Activated T-cell treated with anti-CD3 and anti-CD28 coated beads, Interleukin-2, amount 50 U/mL, for 72 hours (primary cell): ENCODE measurements around the gene MFSD6. TPM values are rescaled to one million over a fixed set of nuclear protein-coding genes. Genes with fewer than 3 reads are reported as not detected.
"Not testable (repeated sequence)": the region's sequence is repeated elsewhere in the genome, so short reads cannot be mapped to it uniquely, and the experiment has no call there.

Experiments
- ATAC-seq, 2 donors: fragments of 150-1000 bp; cut with Tn5 transposase; replicated peaks in 1 of 2; 2 replicates each; pipeline ENCODE4 v1.10.0; 2021; ENCODE audit warnings: moderate library complexity in 2 of 2, mild to moderate bottlenecking in 1 of 2
- DNase-seq, 2 donors: peaks; one replicate each; pipeline ENCODE4 v3.0.0; 2021 to 2022; ENCODE audit warnings: mixed read lengths in 1 of 2
- H3K27ac Mint-ChIP-seq: one replicate; pipeline ENCODE4 v1.8.0; 2022; ENCODE audit warnings: mild to moderate bottlenecking, moderate library complexity, mixed read lengths
- H3K27me3 Mint-ChIP-seq: one replicate; pipeline ENCODE4 v1.8.0; 2022; ENCODE audit warnings: low read depth, mixed read lengths
- H3K36me3 Mint-ChIP-seq, 2 donors: one replicate each; pipeline ENCODE4 v1.8.0; 2022; ENCODE audit warnings: mixed read lengths in 2 of 2, mild to moderate bottlenecking in 1 of 2; ENCODE audit not compliant: insufficient read depth in 2 of 2
- H3K4me1 Mint-ChIP-seq: one replicate; pipeline ENCODE4 v1.8.0; 2022; ENCODE audit warnings: low read depth, mixed read lengths
- H3K4me3 Mint-ChIP-seq, 2 donors: one replicate each; pipeline ENCODE4 v1.8.0; 2022; ENCODE audit warnings: mild to moderate bottlenecking in 2 of 2, mixed read lengths in 2 of 2, moderate library complexity in 2 of 2
- H3K9me3 Mint-ChIP-seq, 2 donors: one replicate each; pipeline ENCODE4 v1.8.0; 2022; ENCODE audit warnings: mixed read lengths in 2 of 2
- total RNA-seq, 2 donors: library from RNA; stranded (reverse); gene quantifications; one replicate each; pipeline ENCODE4 v1.2.3, GENCODE V29; 2022

MFSD6 gene
- total RNA-seq, 2 donors from 2014 or later: 51.9 to 57.8 TPM

GRCh38 chr2:190506666-190507065 lies 98.5 kb downstream of the MFSD6 start:
- peaks cover 9% of the 10 kb centered on the region for H3K4me1 Mint-ChIP-seq
- no peaks in the 10 kb centered on the region for H3K9me3 Mint-ChIP-seq
- H3K4me3 Mint-ChIP-seq: no peak overlapping the region
- peak overlapping the region; percentile 83 for H3K27ac Mint-ChIP-seq
- DNase-seq (no peak), ATAC-seq (no peak)
- H3K27me3 Mint-ChIP-seq: no peaks in the 10 kb centered on the region
- H3K36me3 Mint-ChIP-seq: peaks cover 7 to 18% of the 10 kb centered on the region in 2 donors

GRCh38 chr2:190507135-190507534 lies 99.0 kb downstream of the MFSD6 start:
- no peaks in the 10 kb centered on the region for H3K27me3 Mint-ChIP-seq
- H3K27ac Mint-ChIP-seq: peak overlapping the region; percentile 83
- peaks cover 9% of the 10 kb centered on the region for H3K4me1 Mint-ChIP-seq
- peaks cover 7 to 18% of the 10 kb centered on the region in 2 donors for H3K36me3 Mint-ChIP-seq
- H3K9me3 Mint-ChIP-seq: no peaks in the 10 kb centered on the region
- ATAC-seq (no peak), DNase-seq (no peak)
- no peak overlapping the region for H3K4me3 Mint-ChIP-seq

GRCh38 chr2:190509895-190510294 lies 101.7 kb downstream of the MFSD6 start:
- H3K27ac Mint-ChIP-seq, H3K4me3 Mint-ChIP-seq, H3K27me3 Mint-ChIP-seq: not testable (repeated sequence)

GRCh38 chr2:190511104-190511503 lies 102.9 kb downstream of the MFSD6 start:
- no peak for DNase-seq
- peaks cover 38% of the 10 kb centered on the region for H3K4me1 Mint-ChIP-seq
- no peaks in the 10 kb centered on the region for H3K9me3 Mint-ChIP-seq
- peaks cover 3 to 25% of the 10 kb centered on the region in 2 donors for H3K36me3 Mint-ChIP-seq
- ATAC-seq: no peak
- H3K27ac Mint-ChIP-seq: no peak overlapping the region
- H3K27me3 Mint-ChIP-seq: no peaks in the 10 kb centered on the region
- no peak overlapping the region for H3K4me3 Mint-ChIP-seq

More at GRCh38 chr2:190509895-190510294, 101.7 kb downstream of the MFSD6 start:
- H3K9me3 Mint-ChIP-seq, ATAC-seq, DNase-seq: not testable (repeated sequence)
- H3K4me1 Mint-ChIP-seq: peaks cover 26% of the 10 kb centered on the region
- peaks cover 3 to 27% of the 10 kb centered on the region in 2 donors for H3K36me3 Mint-ChIP-seq

GRCh38 chr2:190512539-190513095 lies 104.5 kb downstream of the MFSD6 start:
- H3K27ac Mint-ChIP-seq: no peak overlapping the region
- H3K4me3 Mint-ChIP-seq: no peak overlapping the region
- H3K36me3 Mint-ChIP-seq: peaks cover 3 to 19% of the 10 kb centered on the region in 2 donors
- DNase-seq (no peak), ATAC-seq (no peak)
- no peaks in the 10 kb centered on the region for H3K27me3 Mint-ChIP-seq
- peaks cover 39% of the 10 kb centered on the region for H3K4me1 Mint-ChIP-seq
- no peaks in the 10 kb centered on the region for H3K9me3 Mint-ChIP-seq

GRCh38 chr2:190513877-190514276 lies 105.7 kb downstream of the MFSD6 start:
- Mint-ChIP-seq H3K36me3 (peaks cover 3 to 19% of the 10 kb centered on the region in 2 donors), H3K27ac (peak overlapping the region; percentile 25), H3K27me3 (no peaks in the 10 kb centered on the region), H3K4me3 (no peak overlapping the region), H3K9me3 (no peaks in the 10 kb centered on the region), H3K4me1 (peaks cover 39% of the 10 kb centered on the region)
- DNase-seq: no peak
- ATAC-seq: no peak

GRCh38 chr2:190514676-190515075 lies 106.5 kb downstream of the MFSD6 start:
- Mint-ChIP-seq H3K9me3 (no peaks in the 10 kb centered on the region), H3K27ac (peak overlapping the region; percentile 85), H3K27me3 (no peaks in the 10 kb centered on the region), H3K4me1 (peaks cover 39% of the 10 kb centered on the region), H3K4me3 (peak overlapping the region in 1 of 2 donors; percentile 66), H3K36me3 (peaks cover 3 to 19% of the 10 kb centered on the region in 2 donors)
- no peak for DNase-seq
- ATAC-seq: no peak

- H3K4me1 Mint-ChIP-seq: peaks cover 46% of the 10 kb centered on the region
- DNase-seq (no peak), ATAC-seq (peak; percentile 42 to 55)
- peak overlapping the region in 1 of 2 donors; percentile 49 for H3K4me3 Mint-ChIP-seq
- H3K27ac Mint-ChIP-seq: peak overlapping the region; percentile 82
- no peaks in the 10 kb centered on the region for H3K27me3 Mint-ChIP-seq
- H3K9me3 Mint-ChIP-seq: no peaks in the 10 kb centered on the region
- peaks cover 3 to 19% of the 10 kb centered on the region in 2 donors for H3K36me3 Mint-ChIP-seq
Measured at GRCh38 chr2:190515687-190516086, 107.5 kb downstream of the MFSD6 start.

- peaks cover 52% of the 10 kb centered on the region for H3K4me1 Mint-ChIP-seq
- no peaks in the 10 kb centered on the region for H3K27me3 Mint-ChIP-seq
- H3K27ac Mint-ChIP-seq: no peak overlapping the region
- H3K9me3 Mint-ChIP-seq: no peaks in the 10 kb centered on the region
- no peak overlapping the region for H3K4me3 Mint-ChIP-seq
- peaks cover 3 to 23% of the 10 kb centered on the region in 2 donors for H3K36me3 Mint-ChIP-seq
- DNase-seq (no peak), ATAC-seq (no peak)
Measured at GRCh38 chr2:190517468-190517867, 109.3 kb downstream of the MFSD6 start.

GRCh38 chr2:190519975-190520767 lies 112.0 kb downstream of the MFSD6 start:
- peak overlapping the region; percentile 6 for H3K27ac Mint-ChIP-seq
- H3K9me3 Mint-ChIP-seq: no peaks in the 10 kb centered on the region
- H3K4me3 Mint-ChIP-seq: peak overlapping the region in 1 of 2 donors; percentile 2
- peaks cover 2 to 16% of the 10 kb centered on the region in 2 donors for H3K36me3 Mint-ChIP-seq
- DNase-seq: no peak
- H3K27me3 Mint-ChIP-seq: no peaks in the 10 kb centered on the region
- peak; percentile 52 to 64 for ATAC-seq
- peaks cover 31% of the 10 kb centered on the region for H3K4me1 Mint-ChIP-seq

GRCh38 chr2:190524928-190525327 lies 116.8 kb downstream of the MFSD6 start:
- Mint-ChIP-seq H3K27ac (peak overlapping the region; percentile 71), H3K4me1 (peaks cover 44% of the 10 kb centered on the region), H3K27me3 (no peaks in the 10 kb centered on the region), H3K4me3 (no peak overlapping the region), H3K9me3 (peaks cover 0 to 2% of the 10 kb centered on the region in 2 donors), H3K36me3 (peaks cover 2 to 14% of the 10 kb centered on the region in 2 donors)
- ATAC-seq (peak; percentile 38 to 57), DNase-seq (no peak)

GRCh38 chr2:190526105-190526750 lies 118.1 kb downstream of the MFSD6 start:
- Mint-ChIP-seq H3K9me3 (peaks cover 0 to 2% of the 10 kb centered on the region in 2 donors), H3K4me1 (peaks cover 45% of the 10 kb centered on the region), H3K27ac (peak overlapping the region; percentile 21), H3K27me3 (no peaks in the 10 kb centered on the region), H3K36me3 (peaks cover 2 to 13% of the 10 kb centered on the region in 2 donors), H3K4me3 (no peak overlapping the region)
- DNase-seq (no peak), ATAC-seq (no peak)

GRCh38 chr2:190527214-190527613 lies 119.1 kb downstream of the MFSD6 start:
- H3K4me3 Mint-ChIP-seq: no peak overlapping the region
- no peak for ATAC-seq
- peaks cover 2 to 10% of the 10 kb centered on the region in 2 donors for H3K36me3 Mint-ChIP-seq
- DNase-seq: no peak
- H3K27ac Mint-ChIP-seq: no peak overlapping the region
- peaks cover 0 to 2% of the 10 kb centered on the region in 2 donors for H3K9me3 Mint-ChIP-seq
- H3K27me3 Mint-ChIP-seq: no peaks in the 10 kb centered on the region
- peaks cover 53% of the 10 kb centered on the region for H3K4me1 Mint-ChIP-seq
